Gastroesophageal sphincter (tissue), 4 donors: ENCODE measurements around the gene ACTL6B. TPM values are rescaled to one million over a fixed set of nuclear protein-coding genes. Genes with fewer than 3 reads are reported as not detected.

ENCODE experiments used
- ATAC-seq: fragments of 150-250 bp; one replicate; pipeline ENCODE4 v1.9.1; 2016; ENCODE audit warnings: mild to moderate bottlenecking, moderate library complexity
- H3K27ac ChIP-seq, 4 donors: fragments of 200-600 bp; sonication (generic) in 3 of 4; 1 replicate in 3 of 4; 2 replicates in 1 of 4; pipeline ENCODE4 v1.5.1; 2016 to 2019
- H3K27me3 ChIP-seq: fragments of 200-600 bp; sonication (generic); one replicate; pipeline ENCODE4 v1.5.1; 2019
- H3K36me3 ChIP-seq, 2 donors: fragments of 200-600 bp; sonication (generic); one replicate each; pipeline ENCODE4 v1.5.1; 2019; ENCODE audit warnings: control low read depth in 1 of 2
- H3K4me1 ChIP-seq, 3 donors: fragments of 200-600 bp; sonication (generic); 1 replicate in 2 of 3; 2 replicates in 1 of 3; pipeline ENCODE4 v1.5.1; 2016 to 2019; ENCODE audit warnings: control low read depth in 2 of 3
- H3K4me3 ChIP-seq, 2 donors: fragments of 200-600 bp; sonication (generic); one replicate each; pipeline ENCODE4 v1.5.1; 2019; ENCODE audit warnings: mild to moderate bottlenecking in 1 of 2, moderate library complexity in 1 of 2
- H3K9me3 ChIP-seq, 3 donors: fragments of 200-600 bp; sonication (generic); one replicate each; pipeline ENCODE4 v1.5.1; 2017 to 2019; ENCODE audit warnings: control low read depth in 2 of 3
- CTCF ChIP-seq, 4 experiments: fragments of 200-600 bp in 2 of 4; fragments of 450-650 bp in 2 of 4; sonication (generic) in 1 of 4; IDR thresholded peaks; one replicate each; pipeline ENCODE4 v1.5.1; 2017 to 2019; ENCODE audit warnings: antibody characterized with exemption in 4 of 4, mild to moderate bottlenecking in 2 of 4, moderate library complexity in 2 of 4
- EP300 ChIP-seq: sonication (generic); formaldehyde crosslinking; IDR thresholded peaks from one replicate; pipeline ENCODE4 v1.6.1; 2017; ENCODE audit warnings: antibody characterized with exemption, mild to moderate bottlenecking
- POLR2A ChIP-seq, 2 donors: fragments of 450-650 bp; IDR thresholded peaks; one replicate each; pipeline ENCODE4 v1.6.1; 2017; ENCODE audit warnings: antibody characterized with exemption in 2 of 2, mild to moderate bottlenecking in 2 of 2, moderate library complexity in 1 of 2
- POLR2AphosphoS5 ChIP-seq: sonication (generic); formaldehyde crosslinking; IDR thresholded peaks from one replicate; pipeline ENCODE4 v1.6.1; 2017; ENCODE audit warnings: antibody characterized with exemption
- WGBS, 2 donors: methylation state at CpG; one replicate each; pipeline ENCODE4 v1.1.5; 2018; ENCODE audit warnings: low coverage in 1 of 2; 5-methylcytosine and 5-hydroxymethylcytosine counted together
- total RNA-seq, 4 donors: library from RNA; depleted of rRNA; stranded (reverse); fragments of >200 nt; gene quantifications; one replicate each; pipeline ENCODE4 v1.1.0, GENCODE V29; 2016

The ACTL6B gene
- total RNA-seq, 4 donors from 2014 or later, result 2.2 TPM; not detected in 3

- H3K4me3 ChIP-seq, result no peak overlapping the region
- no peaks in the 10 kb centered on the region for H3K27me3 ChIP-seq
- peaks cover 0 to 28% of the 10 kb centered on the region in 2 donors for H3K36me3 ChIP-seq
- WGBS, 2 donors, result 73 to 85% methylated on average over 4 to 8 of the region's 8 CpGs
- H3K27ac ChIP-seq, result no peak overlapping the region
- no peaks in the 10 kb centered on the region for H3K9me3 ChIP-seq
- ATAC-seq, result no peak
- peaks cover 0 to 5% (median 0%) of the 10 kb centered on the region in 3 donors for H3K4me1 ChIP-seq
- TF ChIP-seq POLR2AphosphoS5 (no peak), EP300 (no peak), POLR2A (IDR thresholded peaks at IDR 0.05) (no peak), CTCF (IDR thresholded peaks at IDR 0.05) (no peak)
Measured at GRCh38 chr7:100621554-100621953, 34.7 kb downstream of the ACTL6B start.

GRCh38 chr7:100620804-100621203, 35.4 kb downstream of the ACTL6B start:
- H3K9me3 ChIP-seq, result no peaks in the 10 kb centered on the region

GRCh38 chr7:100620239-100620638, 36.0 kb downstream of the ACTL6B start:
- H3K4me1 ChIP-seq, result no peaks in the 10 kb centered on the region
- no peaks in the 10 kb centered on the region for H3K9me3 ChIP-seq
- no peak overlapping the region for H3K4me3 ChIP-seq
- 83 to 92% methylated on average over 3 to 4 of the region's 6 CpGs for WGBS, 2 donors
- no peak for ATAC-seq
- H3K36me3 ChIP-seq, result peaks cover 0 to 38% of the 10 kb centered on the region in 2 donors
- TF ChIP-seq POLR2A (IDR thresholded peaks at IDR 0.05) (no peak), CTCF (IDR thresholded peaks at IDR 0.05) (no peak)
- H3K27ac ChIP-seq, result no peak overlapping the region
- no peaks in the 10 kb centered on the region for H3K27me3 ChIP-seq

More at GRCh38 chr7:100620804-100621203, 35.4 kb downstream of the ACTL6B start:
- TF ChIP-seq EP300 (no peak), POLR2AphosphoS5 (no peak), POLR2A (IDR thresholded peaks at IDR 0.05) (no peak), CTCF (IDR thresholded peaks at IDR 0.05) (no peak)
- Histone ChIP-seq H3K27ac (no peak overlapping the region), H3K4me1 (no peaks in the 10 kb centered on the region), H3K4me3 (no peak overlapping the region), H3K36me3 (peaks cover 0 to 33% of the 10 kb centered on the region in 2 donors), H3K27me3 (no peaks in the 10 kb centered on the region)
- ATAC-seq, result no peak
- 94 to 100% methylated on average over 2 to 9 of the region's 23 CpGs for WGBS, 2 donors

- no peak for ATAC-seq
- TF ChIP-seq POLR2AphosphoS5 (no peak), EP300 (no peak), POLR2A (IDR thresholded peaks at IDR 0.05) (no peak), CTCF (IDR thresholded peaks at IDR 0.05) (no peak)
- Histone ChIP-seq H3K36me3 (peaks cover 0 to 32% of the 10 kb centered on the region in 2 donors), H3K27me3 (no peaks in the 10 kb centered on the region), H3K27ac (no peak overlapping the region), H3K4me3 (no peak overlapping the region), H3K9me3 (no peaks in the 10 kb centered on the region), H3K4me1 (peaks cover 0 to 19% (median 9%) of the 10 kb centered on the region in 3 donors)
- WGBS, 2 donors, result 86 to 88% methylated on average over 4 to 6 of the region's 6 CpGs
Measured at GRCh38 chr7:100614308-100614861, 41.9 kb downstream of the ACTL6B start.

- Histone ChIP-seq H3K4me1 (peaks cover 0 to 19% (median 9%) of the 10 kb centered on the region in 3 donors), H3K4me3 (peak overlapping the region in 1 of 2 donors; percentile 91), H3K36me3 (peaks cover 0 to 32% of the 10 kb centered on the region in 2 donors), H3K9me3 (no peaks in the 10 kb centered on the region), H3K27me3 (no peaks in the 10 kb centered on the region), H3K27ac (peak overlapping the region in 2 of 4 donors; percentile 94 to 96)
- ATAC-seq, result no peak
- 77 to 88% methylated on average over 3 to 6 of the region's 13 CpGs for WGBS, 2 donors
- TF ChIP-seq POLR2AphosphoS5, result no peak
- no peak for TF ChIP-seq EP300
- no peak for TF ChIP-seq POLR2A (IDR thresholded peaks at IDR 0.05)
- TF ChIP-seq CTCF (IDR thresholded peaks at IDR 0.05), result no peak
Measured at GRCh38 chr7:100613412-100614175, 42.7 kb downstream of the ACTL6B start.
